ENCODE data around the gene ITM2C.
A peak's percentile ranks its signal among the peaks of the same experiment; 100 is the strongest.

ITM2C gene, protein sequence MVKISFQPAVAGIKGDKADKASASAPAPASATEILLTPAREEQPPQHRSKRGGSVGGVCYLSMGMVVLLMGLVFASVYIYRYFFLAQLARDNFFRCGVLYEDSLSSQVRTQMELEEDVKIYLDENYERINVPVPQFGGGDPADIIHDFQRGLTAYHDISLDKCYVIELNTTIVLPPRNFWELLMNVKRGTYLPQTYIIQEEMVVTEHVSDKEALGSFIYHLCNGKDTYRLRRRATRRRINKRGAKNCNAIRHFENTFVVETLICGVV
- long read RNA-seq, transcript ITM2C-210 (1 exons, 501 nt), result minor isoform, 7 of 5,084 reads
- long read RNA-seq, transcript ITM2C-202 (6 exons, 2,078 nt), result major isoform, 4,812 of 5,084 reads
- long read RNA-seq, transcript ITM2C-203 (5 exons, 1,889 nt), result minor isoform, 81 of 5,084 reads
- long read RNA-seq, partial matches to known transcripts, result 56 of 5,084 reads
- long read RNA-seq, other reads (novel, unspliced or antisense), result 124 of 5,084 reads

DNA sequence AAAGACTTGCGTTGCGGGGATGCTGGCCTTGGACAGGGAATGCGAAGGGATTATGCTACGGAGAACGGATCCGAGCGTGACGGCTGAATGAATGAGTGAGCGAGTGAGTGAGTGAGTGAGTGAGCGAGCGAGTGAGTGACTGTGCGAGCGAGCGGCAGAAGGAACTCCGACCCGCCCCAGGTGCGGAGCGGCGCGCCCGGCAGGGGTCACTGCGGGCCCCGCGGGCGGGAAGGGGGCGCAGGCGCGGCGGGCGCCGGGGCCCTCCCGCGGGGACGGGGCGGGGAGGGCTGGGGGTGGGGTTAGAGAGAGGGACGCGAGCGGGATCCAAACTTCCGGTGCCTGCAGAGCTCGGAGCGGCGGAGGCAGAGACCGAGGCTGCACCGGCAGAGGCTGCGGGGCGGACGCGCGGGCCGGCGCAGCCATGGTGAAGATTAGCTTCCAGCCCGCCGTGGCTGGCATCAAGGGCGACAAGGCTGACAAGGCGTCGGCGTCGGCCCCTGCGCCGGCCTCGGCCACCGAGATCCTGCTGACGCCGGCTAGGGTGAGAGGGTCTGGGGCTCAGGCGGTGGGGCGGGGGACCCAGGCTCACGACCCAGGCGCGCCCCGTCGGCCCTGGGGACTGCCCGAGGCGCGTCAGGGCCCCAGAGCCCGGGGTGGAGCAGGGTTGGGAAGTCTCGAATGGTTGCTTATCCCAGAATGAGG lies at the start of gene ITM2C:
Gene ITM2C (plus strand): TSS at position 338 of the 702 bp plus-strand sequence. CDS start 84 bp downstream, at position 422.
- TF ChIP-seq POLR2AphosphoS5 (IDR thresholded peaks at IDR 0.05; ENCODE audit: low read depth) (no peak; the same call in 1 of the 2 replicates), GABPA (IDR thresholded peaks at IDR 0.05; ENCODE audit: low read depth) (no peak; the same call in 1 of the 2 replicates), SPI1 (IDR thresholded peaks at IDR 0.05; ENCODE audit: borderline replicate concordance, low read depth) (no peak)
- TF ChIP-seq, protein P1, sequence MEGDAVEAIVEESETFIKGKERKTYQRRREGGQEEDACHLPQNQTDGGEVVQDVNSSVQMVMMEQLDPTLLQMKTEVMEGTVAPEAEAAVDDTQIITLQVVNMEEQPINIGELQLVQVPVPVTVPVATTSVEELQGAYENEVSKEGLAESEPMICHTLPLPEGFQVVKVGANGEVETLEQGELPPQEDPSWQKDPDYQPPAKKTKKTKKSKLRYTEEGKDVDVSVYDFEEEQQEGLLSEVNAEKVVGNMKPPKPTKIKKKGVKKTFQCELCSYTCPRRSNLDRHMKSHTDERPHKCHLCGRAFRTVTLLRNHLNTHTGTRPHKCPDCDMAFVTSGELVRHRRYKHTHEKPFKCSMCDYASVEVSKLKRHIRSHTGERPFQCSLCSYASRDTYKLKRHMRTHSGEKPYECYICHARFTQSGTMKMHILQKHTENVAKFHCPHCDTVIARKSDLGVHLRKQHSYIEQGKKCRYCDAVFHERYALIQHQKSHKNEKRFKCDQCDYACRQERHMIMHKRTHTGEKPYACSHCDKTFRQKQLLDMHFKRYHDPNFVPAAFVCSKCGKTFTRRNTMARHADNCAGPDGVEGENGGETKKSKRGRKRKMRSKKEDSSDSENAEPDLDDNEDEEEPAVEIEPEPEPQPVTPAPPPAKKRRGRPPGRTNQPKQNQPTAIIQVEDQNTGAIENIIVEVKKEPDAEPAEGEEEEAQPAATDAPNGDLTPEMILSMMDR (IDR thresholded peaks at IDR 0.05; ENCODE audit: insufficient read depth, low read length), result no peak
- TF ChIP-seq, protein P2, sequence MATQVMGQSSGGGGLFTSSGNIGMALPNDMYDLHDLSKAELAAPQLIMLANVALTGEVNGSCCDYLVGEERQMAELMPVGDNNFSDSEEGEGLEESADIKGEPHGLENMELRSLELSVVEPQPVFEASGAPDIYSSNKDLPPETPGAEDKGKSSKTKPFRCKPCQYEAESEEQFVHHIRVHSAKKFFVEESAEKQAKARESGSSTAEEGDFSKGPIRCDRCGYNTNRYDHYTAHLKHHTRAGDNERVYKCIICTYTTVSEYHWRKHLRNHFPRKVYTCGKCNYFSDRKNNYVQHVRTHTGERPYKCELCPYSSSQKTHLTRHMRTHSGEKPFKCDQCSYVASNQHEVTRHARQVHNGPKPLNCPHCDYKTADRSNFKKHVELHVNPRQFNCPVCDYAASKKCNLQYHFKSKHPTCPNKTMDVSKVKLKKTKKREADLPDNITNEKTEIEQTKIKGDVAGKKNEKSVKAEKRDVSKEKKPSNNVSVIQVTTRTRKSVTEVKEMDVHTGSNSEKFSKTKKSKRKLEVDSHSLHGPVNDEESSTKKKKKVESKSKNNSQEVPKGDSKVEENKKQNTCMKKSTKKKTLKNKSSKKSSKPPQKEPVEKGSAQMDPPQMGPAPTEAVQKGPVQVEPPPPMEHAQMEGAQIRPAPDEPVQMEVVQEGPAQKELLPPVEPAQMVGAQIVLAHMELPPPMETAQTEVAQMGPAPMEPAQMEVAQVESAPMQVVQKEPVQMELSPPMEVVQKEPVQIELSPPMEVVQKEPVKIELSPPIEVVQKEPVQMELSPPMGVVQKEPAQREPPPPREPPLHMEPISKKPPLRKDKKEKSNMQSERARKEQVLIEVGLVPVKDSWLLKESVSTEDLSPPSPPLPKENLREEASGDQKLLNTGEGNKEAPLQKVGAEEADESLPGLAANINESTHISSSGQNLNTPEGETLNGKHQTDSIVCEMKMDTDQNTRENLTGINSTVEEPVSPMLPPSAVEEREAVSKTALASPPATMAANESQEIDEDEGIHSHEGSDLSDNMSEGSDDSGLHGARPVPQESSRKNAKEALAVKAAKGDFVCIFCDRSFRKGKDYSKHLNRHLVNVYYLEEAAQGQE (IDR thresholded peaks at IDR 0.05; ENCODE audit: insufficient replicate concordance, low read depth), result no peak
- Histone ChIP-seq H3K4me3 (replicated peaks; ENCODE audit: insufficient read depth, low read length) (peak within 1 kb of the TSS; percentile 84), H3K27me3 (ENCODE audit: insufficient read depth, poor library complexity, severe bottlenecking) (no peaks in the 10 kb centered on the region), H3K27ac (replicated peaks) (peak within 1 kb of the TSS; percentile 63)
- peak; percentile 58 to 71 for DNase-seq (ENCODE audit: low read depth in 1 of 2, low spot score in 1 of 2)

DNA sequence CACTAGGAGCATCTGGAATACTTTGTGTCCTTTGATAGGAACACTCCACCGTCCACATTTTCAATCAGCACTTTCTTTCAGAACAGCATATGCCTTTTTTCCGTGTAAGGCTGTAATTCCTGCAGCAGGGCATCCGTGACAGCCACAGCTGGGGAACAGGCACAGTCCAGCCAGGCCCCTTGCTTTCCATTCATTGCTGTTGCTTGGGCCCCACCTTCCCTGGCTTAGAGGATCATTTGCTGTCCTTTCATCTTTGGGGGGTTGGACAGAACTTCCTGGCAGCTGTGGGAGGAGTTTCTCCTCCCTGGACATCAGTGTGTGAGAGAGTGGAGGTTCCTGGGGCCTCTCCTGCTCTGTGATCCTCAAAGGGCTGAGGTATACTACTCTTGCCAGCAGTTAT lies 49.7 kb upstream of the ITM2C start:
- no peak for DNase-seq (ENCODE audit: low read depth in 1 of 2, low spot score in 1 of 2)
- Histone ChIP-seq H3K4me3 (replicated peaks; ENCODE audit: insufficient read depth, low read length) (no peak overlapping the region), H3K27ac (replicated peaks) (no peak overlapping the region), H3K27me3 (ENCODE audit: insufficient read depth, poor library complexity, severe bottlenecking) (no peaks in the 10 kb centered on the region)
- no peak for TF ChIP-seq POLR2AphosphoS5 (IDR thresholded peaks at IDR 0.05; ENCODE audit: low read depth)
- no peak for TF ChIP-seq GABPA (IDR thresholded peaks at IDR 0.05; ENCODE audit: low read depth)
- TF ChIP-seq, protein P1 (IDR thresholded peaks at IDR 0.05; ENCODE audit: insufficient read depth, low read length), result no peak
- no peak for TF ChIP-seq SPI1 (IDR thresholded peaks at IDR 0.05; ENCODE audit: borderline replicate concordance, low read depth)
- TF ChIP-seq, protein P2 (IDR thresholded peaks at IDR 0.05; ENCODE audit: insufficient replicate concordance, low read depth), result no peak

DNA sequence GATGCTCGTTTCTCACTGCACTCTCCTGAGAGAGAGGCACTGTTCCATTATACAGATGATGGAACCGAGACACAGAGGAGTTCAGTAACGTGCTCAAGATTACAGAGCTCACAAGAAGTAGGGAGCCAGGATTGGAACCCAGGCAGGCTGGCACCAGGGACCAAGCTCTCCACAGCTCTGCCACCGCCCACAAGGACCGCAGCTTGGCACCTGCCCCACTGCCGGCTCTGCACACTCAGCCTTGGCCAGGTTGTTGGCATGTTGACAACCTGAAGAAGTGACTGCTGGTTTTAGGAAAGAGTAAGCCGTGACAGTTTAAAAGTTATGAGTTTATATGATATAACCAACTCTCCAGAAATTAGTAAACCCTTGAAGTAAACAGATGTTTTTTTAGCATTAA lies 48.0 kb upstream of the ITM2C start:
- Histone ChIP-seq H3K27ac (replicated peaks) (no peak overlapping the region), H3K4me3 (replicated peaks; ENCODE audit: insufficient read depth, low read length) (no peak overlapping the region), H3K27me3 (ENCODE audit: insufficient read depth, poor library complexity, severe bottlenecking) (no peaks in the 10 kb centered on the region)
- DNase-seq (ENCODE audit: low read depth in 1 of 2, low spot score in 1 of 2), result no peak
- no peak for TF ChIP-seq GABPA (IDR thresholded peaks at IDR 0.05; ENCODE audit: low read depth)
- TF ChIP-seq, protein P1 (IDR thresholded peaks at IDR 0.05; ENCODE audit: insufficient read depth, low read length), result no peak
- no peak for TF ChIP-seq SPI1 (IDR thresholded peaks at IDR 0.05; ENCODE audit: borderline replicate concordance, low read depth)
- no peak for TF ChIP-seq POLR2AphosphoS5 (IDR thresholded peaks at IDR 0.05; ENCODE audit: low read depth)
- TF ChIP-seq, protein P2 (IDR thresholded peaks at IDR 0.05; ENCODE audit: insufficient replicate concordance, low read depth), result no peak
